PC-3 (cell line): ENCODE measurements around the gene FAM13A. TPM values are rescaled to one million over a fixed set of nuclear protein-coding genes. Genes with fewer than 3 reads are reported as not detected.
A peak's percentile ranks its signal among the peaks of the same experiment; 100 is the strongest.
"Not testable (repeated sequence)": the region's sequence is repeated elsewhere in the genome, so short reads cannot be mapped to it uniquely, and the experiment has no call there.

ENCODE experiments used
- ATAC-seq: fragments of 200-7000 bp; cut with Tn5 transposase; 2 replicates; pipeline ENCODE4 v1.9.1; 2020; ENCODE audit warnings: mild to moderate bottlenecking, moderate library complexity
- BruUV-seq: library from RNA; stranded (reverse); fragments of 400-500 nt; replicated peaks from 2 replicates; lab custom pipeline; 2021; lab: Mats Ljungman, UMichigan
- CTCF ChIA-PET: fragments of 300-600 bp; sonication (Branson Sonifier 250); formaldehyde crosslinking; loops from one replicate; lab custom pipeline; 2022; ENCODE audit warnings: antibody characterized with exemption; lab: Charles Lee
- POLR2A ChIA-PET: fragments of 300-600 bp; sonication (Branson Sonifier 250); formaldehyde crosslinking; loops from one replicate; lab custom pipeline; 2022; ENCODE audit warnings: antibody characterized with exemption; ENCODE audit not compliant: unreplicated experiment; lab: Charles Lee
- DNase-seq: peaks from one replicate; pipeline ENCODE4 v3.0.0-alpha.2; 2015
- H2AFZ ChIP-seq: fragments of 300-600 bp; sonication (generic); 2 replicates; pipeline ENCODE4 v1.6.0; 2016; ENCODE audit warnings: antibody characterized with exemption, low read length
- H3F3A ChIP-seq: fragments of 300-600 bp; sonication (generic); one replicate; pipeline ENCODE4 v1.6.0; 2017; ENCODE audit warnings: antibody characterized with exemption, low read length, control low read depth, mild to moderate bottlenecking; ENCODE audit not compliant: unreplicated experiment
- H3K27ac ChIP-seq: fragments of 300-600 bp; sonication (generic); 2 replicates; pipeline ENCODE4 v1.5.1; 2016; ENCODE audit warnings: mild to moderate bottlenecking, low read length
- H3K27me3 ChIP-seq: fragments of 300-600 bp; sonication (generic); 2 replicates; pipeline ENCODE4 v1.6.1; 2016; ENCODE audit warnings: low read length, mixed read lengths
- H3K36me3 ChIP-seq: fragments of 300-600 bp; sonication (generic); 2 replicates; pipeline ENCODE4 v1.6.1; 2016; ENCODE audit warnings: low read depth, mixed run types, low read length, mixed read lengths
- H3K4me1 ChIP-seq: fragments of 300-600 bp; sonication (generic); 2 replicates; pipeline ENCODE4 v1.5.1; 2016; ENCODE audit warnings: low read length; ENCODE audit not compliant: insufficient read depth
- H3K4me2 ChIP-seq: fragments of 300-600 bp; sonication (generic); 2 replicates; pipeline ENCODE4 v1.6.0; 2016; ENCODE audit warnings: low read length
- H3K4me3 ChIP-seq: fragments of 300-600 bp; sonication (generic); 2 replicates; pipeline ENCODE4 v1.5.1; 2016; ENCODE audit warnings: mild to moderate bottlenecking, low read length, mixed read lengths
- H3K79me2 ChIP-seq: fragments of 300-600 bp; sonication (generic); 2 replicates; pipeline ENCODE4 v1.6.1; 2017; ENCODE audit warnings: low read length, mixed read lengths
- H3K9ac ChIP-seq: fragments of 300-600 bp; sonication (generic); 2 replicates; pipeline ENCODE4 v1.6.0; 2016; ENCODE audit warnings: mild to moderate bottlenecking, low read length
- H3K9me2 ChIP-seq: fragments of 300-600 bp; sonication (generic); replicated peaks from 2 replicates; pipeline ENCODE4 v1.6.1; 2016; ENCODE audit warnings: mixed run types, low read length, mixed read lengths
- H3K9me3 ChIP-seq: fragments of 300-600 bp; sonication (generic); 2 replicates; pipeline ENCODE4 v1.6.1; 2016; ENCODE audit warnings: low read length, mixed read lengths
- H4K20me1 ChIP-seq: fragments of 300-600 bp; sonication (generic); 2 replicates; pipeline ENCODE4 v1.6.1; 2016; ENCODE audit warnings: low read length, mixed read lengths
- CTCF ChIP-seq: fragments of 300-600 bp; sonication (generic); conservative IDR thresholded peaks from 2 replicates; pipeline ENCODE4 v1.5.1; 2017; ENCODE audit warnings: antibody characterized with exemption, low read depth, mild to moderate bottlenecking, low read length
- EZH2 ChIP-seq: fragments of 300-600 bp; sonication (generic); IDR thresholded peaks from one replicate; pipeline ENCODE4 v1.6.1; 2017; ENCODE audit warnings: antibody characterized with exemption, mild to moderate bottlenecking, low read length; ENCODE audit not compliant: unreplicated experiment
- EZH2phosphoT487 ChIP-seq: fragments of 300-600 bp; sonication (generic); IDR thresholded peaks from 2 replicates; pipeline ENCODE4 v1.6.1; 2018; ENCODE audit warnings: mild to moderate bottlenecking, antibody characterized with exemption, low read length, borderline replicate concordance
- intact Hi-C: fragments of 100-400 bp; cut with micrococcal nuclease; formaldehyde crosslinking; loops from 2 replicates; pipeline ENCODE4 v1.9.0; 2023
- total RNA-seq: library from RNA; depleted of rRNA; stranded (reverse); fragments of >200 nt; gene quantifications from 2 replicates; pipeline ENCODE4 v1.2.3, GENCODE V29; 2014

Gene FAM13A
- total RNA-seq, 1 experiment from 2014 or later: 8.6 TPM

- TF ChIP-seq CTCF: no peak
- TF ChIP-seq EZH2phosphoT487: no peak
- intact Hi-C loops: no loop called here
- H3K4me1 ChIP-seq: no peaks in the 10 kb centered on the region
- no peaks in the 10 kb centered on the region for H3K36me3 ChIP-seq
- CTCF ChIA-PET: no interaction called here
- no peaks in the 10 kb centered on the region for H3K9me3 ChIP-seq
- ATAC-seq: no peak
- H3K27ac ChIP-seq: no peak overlapping the region
- DNase-seq: peak; percentile 16
- H3K79me2 ChIP-seq: no peaks in the 10 kb centered on the region
- H3K4me3 ChIP-seq: no peak overlapping the region
- POLR2A ChIA-PET: no interaction called here
- no peaks in the 10 kb centered on the region for H4K20me1 ChIP-seq
- no peaks in the 10 kb centered on the region for H3F3A ChIP-seq
- 0 out of 2 replicates have a peak, but pooled peaks cover 3% of the 10 kb centered on the region for H3K9me2 ChIP-seq
- no peak overlapping the region for H3K9ac ChIP-seq
- no peaks in the 10 kb centered on the region for H3K27me3 ChIP-seq
- BruUV-seq: no TSS peak
- H3K4me2 ChIP-seq: no peak overlapping the region
- H2AFZ ChIP-seq: no peak overlapping the region
Measured at GRCh38 chr4:88893961-88894360, 163.0 kb downstream of the FAM13A start.

GRCh38 chr4:88892646-88893045 is 164.3 kb downstream of the FAM13A start:
- intact Hi-C loops: no loop called here
- CTCF ChIA-PET: no interaction called here
- Histone ChIP-seq H3K9me3 (no peaks in the 10 kb centered on the region), H3K4me3 (no peak overlapping the region), H2AFZ (no peak overlapping the region), H3K79me2 (no peaks in the 10 kb centered on the region), H4K20me1 (no peaks in the 10 kb centered on the region), H3F3A (no peaks in the 10 kb centered on the region), H3K9ac (no peak overlapping the region), H3K4me2 (no peak overlapping the region), H3K9me2 (0 out of 2 replicates have a peak, but pooled peaks cover under 1% of the 10 kb centered on the region), H3K36me3 (no peaks in the 10 kb centered on the region), H3K27ac (no peak overlapping the region), H3K27me3 (no peaks in the 10 kb centered on the region), H3K4me1 (no peaks in the 10 kb centered on the region)
- no TSS peak for BruUV-seq
- ATAC-seq (no peak), DNase-seq (no peak)
- TF ChIP-seq EZH2phosphoT487: no peak
- TF ChIP-seq CTCF: no peak
- no peak for TF ChIP-seq EZH2
- POLR2A ChIA-PET: no interaction called here

- CTCF ChIA-PET: no interaction called here
- Histone ChIP-seq H3K79me2 (no peaks in the 10 kb centered on the region), H3K27ac (no peak overlapping the region), H3K36me3 (no peaks in the 10 kb centered on the region), H3F3A (no peaks in the 10 kb centered on the region), H3K4me2 (no peak overlapping the region), H3K27me3 (no peaks in the 10 kb centered on the region), H3K9me2 (no peaks in the 10 kb centered on the region), H2AFZ (no peak overlapping the region), H3K4me3 (no peak overlapping the region), H4K20me1 (no peaks in the 10 kb centered on the region), H3K9me3 (no peaks in the 10 kb centered on the region), H3K9ac (no peak overlapping the region), H3K4me1 (no peaks in the 10 kb centered on the region)
- POLR2A ChIA-PET: no interaction called here
- ATAC-seq (peak; percentile 35), DNase-seq (no peak)
- BruUV-seq: no TSS peak
- TF ChIP-seq EZH2: no peak
- no peak for TF ChIP-seq CTCF
- TF ChIP-seq EZH2phosphoT487: no peak
- intact Hi-C loops: loop anchor here (2.0 kb wide), 1 partner anchor 73 kb away; no protein-coding TSS in a partner anchor
Measured at GRCh38 chr4:88891636-88892035, 165.3 kb downstream of the FAM13A start.

GRCh38 chr4:88887409-88887808 is 169.6 kb downstream of the FAM13A start:
- intact Hi-C loops: not testable (repeated sequence)

More at GRCh38 chr4:88887409-88887808, 169.6 kb downstream of the FAM13A start:
- H3K27me3 ChIP-seq, H3K36me3 ChIP-seq, BruUV-seq, DNase-seq, H3K4me3 ChIP-seq, H3K27ac ChIP-seq, H3F3A ChIP-seq, H3K4me2 ChIP-seq, ATAC-seq, H3K4me1 ChIP-seq, POLR2A ChIA-PET, H3K9me2 ChIP-seq, H3K79me2 ChIP-seq, H4K20me1 ChIP-seq, CTCF ChIA-PET, H2AFZ ChIP-seq, H3K9me3 ChIP-seq, H3K9ac ChIP-seq: not testable (repeated sequence)
